Liver (tissue), 9 donors: ENCODE measurements around the gene SERPINE1. TPM values are rescaled to one million over a fixed set of nuclear protein-coding genes. Genes with fewer than 3 reads are reported as not detected.

Experiments
- DNase-seq: peaks from one replicate; pipeline ENCODE4 v3.0.0-alpha.2; 2017; ENCODE audit warnings: low spot score
- H3K27ac ChIP-seq, 2 donors: one replicate each; pipeline ENCODE4 v1.7.0; 2013; ENCODE audit warnings: inconsistent platforms in 2 of 2, low read length in 2 of 2, control low read depth in 1 of 2, low read depth in 1 of 2, mild to moderate bottlenecking in 1 of 2
- H3K27me3 ChIP-seq, 4 donors: one replicate each; pipeline versions ENCODE4 v1.6.1 to v1.7.0; 2013; ENCODE audit warnings: low read length in 3 of 4, inconsistent platforms in 1 of 4, mild to moderate bottlenecking in 1 of 4, moderate library complexity in 1 of 4; ENCODE audit not compliant: control insufficient read depth in 4 of 4, insufficient read depth in 4 of 4
- H3K36me3 ChIP-seq, 4 donors: one replicate each; pipeline versions ENCODE4 v1.6.1 to v1.7.0; 2013; ENCODE audit warnings: low read length in 3 of 4, mild to moderate bottlenecking in 3 of 4, low read depth in 1 of 4, moderate library complexity in 1 of 4; ENCODE audit not compliant: control insufficient read depth in 4 of 4, insufficient read depth in 3 of 4
- H3K4me1 ChIP-seq, 4 donors: one replicate each; pipeline versions ENCODE4 v1.6.1 to v1.7.0; 2013; ENCODE audit warnings: low read length in 3 of 4, mild to moderate bottlenecking in 3 of 4, moderate library complexity in 1 of 4; ENCODE audit not compliant: control insufficient read depth in 4 of 4, insufficient read depth in 4 of 4
- H3K4me3 ChIP-seq, 3 donors: one replicate each; pipeline versions ENCODE4 v1.6.1 to v1.7.0; 2013; ENCODE audit warnings: low read length in 3 of 3, control low read depth in 1 of 3, low read depth in 1 of 3, mild to moderate bottlenecking in 1 of 3
- H3K9ac ChIP-seq, 2 donors: one replicate each; pipeline ENCODE4 v1.7.0; 2013; ENCODE audit warnings: low read length in 2 of 2, mild to moderate bottlenecking in 2 of 2, moderate library complexity in 2 of 2, control low read depth in 1 of 2, low read depth in 1 of 2
- H3K9me3 ChIP-seq, 4 donors: one replicate each; pipeline versions ENCODE4 v1.6.1 to v1.7.0; 2013; ENCODE audit warnings: low read length in 3 of 4; ENCODE audit not compliant: control insufficient read depth in 4 of 4
- EGR1 ChIP-seq, 2 donors: IDR thresholded peaks; 2 replicates each; pipeline ENCODE4 v1.6.1; 2016 to 2018; ENCODE audit warnings: antibody characterized with exemption in 2 of 2, low read depth in 2 of 2
- FOXA1 ChIP-seq: IDR thresholded peaks from 2 replicates; pipeline ENCODE4 v1.6.1; 2016; ENCODE audit warnings: antibody characterized with exemption
- FOXA2 ChIP-seq: IDR thresholded peaks from 2 replicates; pipeline ENCODE4 v1.6.1; 2016; ENCODE audit warnings: antibody characterized with exemption
- GABPA ChIP-seq, 2 donors: IDR thresholded peaks in 1 of 2; conservative IDR thresholded peaks in 1 of 2; 2 replicates each; pipeline ENCODE4 v1.6.1; 2016; ENCODE audit warnings: antibody characterized with exemption in 2 of 2, mild to moderate bottlenecking in 1 of 2, moderate library complexity in 1 of 2
- HNF4G ChIP-seq: IDR thresholded peaks from 2 replicates; pipeline ENCODE4 v1.6.1; 2016; ENCODE audit warnings: antibody characterized with exemption
- JUND ChIP-seq, 2 donors: IDR thresholded peaks; 2 replicates each; pipeline ENCODE4 v1.6.1; 2016; ENCODE audit warnings: antibody characterized with exemption in 2 of 2
- RAD21 ChIP-seq, 2 donors: IDR thresholded peaks; 2 replicates each; pipeline ENCODE4 v1.6.1; 2016; ENCODE audit warnings: antibody characterized with exemption in 2 of 2, mild to moderate bottlenecking in 2 of 2
- SP1 ChIP-seq: IDR thresholded peaks from 2 replicates; pipeline ENCODE4 v1.6.1; 2018; ENCODE audit warnings: antibody characterized with exemption, mild to moderate bottlenecking
- TAF1 ChIP-seq: conservative IDR thresholded peaks from 2 replicates; pipeline ENCODE4 v1.6.1; 2016; ENCODE audit warnings: antibody characterized with exemption, mild to moderate bottlenecking
- YY1 ChIP-seq: IDR thresholded peaks from 2 replicates; pipeline ENCODE4 v1.6.1; 2016; ENCODE audit warnings: antibody characterized with exemption, mild to moderate bottlenecking
- ZBTB33 ChIP-seq: IDR thresholded peaks from 2 replicates; pipeline ENCODE4 v1.6.1; 2016; ENCODE audit warnings: antibody characterized with exemption
- WGBS: extraction: QIAGEN DNeasy Blood & Tissue Kit; methylation state at CpG from one replicate; pipeline ENCODE4 v1.1.7; 2013; 5-methylcytosine and 5-hydroxymethylcytosine counted together
- polyA plus RNA-seq, 2 donors: library from polyadenylated mRNA; stranded (reverse) in 1 of 2; unstranded in 1 of 2; fragments of 200-250 nt in 1 of 2; fragments of >200 nt in 1 of 2; fragmentation: Nextera tagmentation in 1 of 2; extraction: Ambion mirVana in 1 of 2; gene quantifications; one replicate each; pipeline versions ENCODE4 v1.2.1 to v1.2.3, GENCODE V29; 2013 to 2015
- total RNA-seq, 2 donors: library from RNA; depleted of rRNA; stranded (reverse); fragments of >200 nt; gene quantifications; one replicate each; pipeline ENCODE4 v1.2.3, GENCODE V29; 2014
- TF ChIP-seq, protein P1 (sequence below): IDR thresholded peaks from 2 replicates; pipeline ENCODE4 v1.6.1; 2016; ENCODE audit warnings: antibody characterized with exemption, mild to moderate bottlenecking
- TF ChIP-seq, protein P2 (sequence below): fragments of 150-350 bp; IDR thresholded peaks from 2 replicates; pipeline ENCODE4 v1.5.1; 2017; ENCODE audit warnings: improper control_type of control experiment, low read depth, low read length; ENCODE audit not compliant: missing input control
- donor health status: healthy.
- donor health status: healthy.
- donor health status: healthy.
- donor health status: healthy.
- donor health status: healthy.

The SERPINE1 gene
- total and polyA plus RNA-seq, 4 donors = 0.93 to 18.6 (median 8.0) TPM

GRCh38 chr7:101160910-101161309 lies 34.0 kb downstream of the SERPINE1 start (continued):
- TF ChIP-seq YY1 (no peak), HNF4G (no peak), FOXA2 (no peak), RAD21 (IDR thresholded peaks at IDR 0.05) (no peak), FOXA1 (no peak), EGR1 (IDR thresholded peaks at IDR 0.05; ENCODE audit: low read depth in 2 of 2) (no peak)
- TF ChIP-seq, protein P1, sequence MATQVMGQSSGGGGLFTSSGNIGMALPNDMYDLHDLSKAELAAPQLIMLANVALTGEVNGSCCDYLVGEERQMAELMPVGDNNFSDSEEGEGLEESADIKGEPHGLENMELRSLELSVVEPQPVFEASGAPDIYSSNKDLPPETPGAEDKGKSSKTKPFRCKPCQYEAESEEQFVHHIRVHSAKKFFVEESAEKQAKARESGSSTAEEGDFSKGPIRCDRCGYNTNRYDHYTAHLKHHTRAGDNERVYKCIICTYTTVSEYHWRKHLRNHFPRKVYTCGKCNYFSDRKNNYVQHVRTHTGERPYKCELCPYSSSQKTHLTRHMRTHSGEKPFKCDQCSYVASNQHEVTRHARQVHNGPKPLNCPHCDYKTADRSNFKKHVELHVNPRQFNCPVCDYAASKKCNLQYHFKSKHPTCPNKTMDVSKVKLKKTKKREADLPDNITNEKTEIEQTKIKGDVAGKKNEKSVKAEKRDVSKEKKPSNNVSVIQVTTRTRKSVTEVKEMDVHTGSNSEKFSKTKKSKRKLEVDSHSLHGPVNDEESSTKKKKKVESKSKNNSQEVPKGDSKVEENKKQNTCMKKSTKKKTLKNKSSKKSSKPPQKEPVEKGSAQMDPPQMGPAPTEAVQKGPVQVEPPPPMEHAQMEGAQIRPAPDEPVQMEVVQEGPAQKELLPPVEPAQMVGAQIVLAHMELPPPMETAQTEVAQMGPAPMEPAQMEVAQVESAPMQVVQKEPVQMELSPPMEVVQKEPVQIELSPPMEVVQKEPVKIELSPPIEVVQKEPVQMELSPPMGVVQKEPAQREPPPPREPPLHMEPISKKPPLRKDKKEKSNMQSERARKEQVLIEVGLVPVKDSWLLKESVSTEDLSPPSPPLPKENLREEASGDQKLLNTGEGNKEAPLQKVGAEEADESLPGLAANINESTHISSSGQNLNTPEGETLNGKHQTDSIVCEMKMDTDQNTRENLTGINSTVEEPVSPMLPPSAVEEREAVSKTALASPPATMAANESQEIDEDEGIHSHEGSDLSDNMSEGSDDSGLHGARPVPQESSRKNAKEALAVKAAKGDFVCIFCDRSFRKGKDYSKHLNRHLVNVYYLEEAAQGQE = no peak

DNA sequence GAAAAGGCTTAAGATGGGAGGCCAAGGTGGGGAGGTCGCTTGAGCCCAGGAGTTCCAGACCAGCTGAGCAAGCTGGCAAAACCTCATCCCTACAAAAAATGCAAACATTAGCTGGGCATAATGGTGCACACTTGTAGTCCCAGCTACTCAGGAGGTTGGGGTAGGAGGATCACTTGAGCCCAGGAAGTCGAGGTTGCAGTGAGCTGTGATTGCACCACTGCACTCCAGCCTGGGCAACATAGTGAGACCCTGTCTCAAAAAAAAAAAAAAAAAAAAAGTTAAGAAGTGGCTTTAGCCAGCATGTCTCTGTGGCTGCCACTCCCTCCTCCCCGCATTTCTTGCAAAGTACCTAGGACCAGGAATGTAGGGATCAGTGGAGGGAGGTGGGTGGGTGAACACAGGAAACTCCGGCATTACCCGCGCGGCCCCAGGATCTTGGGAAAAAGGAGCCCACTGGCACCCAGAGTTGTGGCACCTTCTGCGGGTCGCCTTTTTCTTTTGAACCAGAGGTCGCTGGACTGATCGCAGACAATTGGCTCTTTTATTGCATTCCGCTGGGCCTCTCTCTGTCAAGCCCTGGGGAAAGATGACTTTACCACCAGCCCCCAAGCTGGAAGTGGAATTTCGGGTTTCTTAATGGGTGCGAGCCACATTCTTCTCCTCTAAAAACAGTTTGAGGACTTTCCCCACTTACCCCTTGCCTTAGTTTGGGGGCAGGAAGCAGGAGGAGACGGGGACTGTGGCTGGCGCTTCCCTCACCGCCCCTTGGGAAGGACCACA lies 35.0 kb downstream of the SERPINE1 start:
- H3K27me3 ChIP-seq = peaks cover 0 to 7% (median 3%) of the 10 kb centered on the region in 4 donors
- H3K4me3 ChIP-seq = no peak overlapping the region
- peaks cover 5 to 13% (median 6%) of the 10 kb centered on the region in 4 donors for H3K36me3 ChIP-seq
- no peak overlapping the region for H3K9ac ChIP-seq
- DNase-seq = no peak
- no peaks in the 10 kb centered on the region for H3K9me3 ChIP-seq
- WGBS = 83% methylated on average over 17 of the region's 17 CpGs
- no peak overlapping the region for H3K27ac ChIP-seq
- peaks cover 0 to 26% (median 13%) of the 10 kb centered on the region in 4 donors for H3K4me1 ChIP-seq
- TF ChIP-seq, protein P1 = no peak
- TF ChIP-seq GABPA (IDR thresholded peaks at IDR 0.05 in 1 of 2, conservative IDR thresholded peaks at IDR 0.05 in 1 of 2) = no peak
- TF ChIP-seq YY1 = no peak
- no peak for TF ChIP-seq JUND (IDR thresholded peaks at IDR 0.05)
- TF ChIP-seq ZBTB33 = no peak
- TF ChIP-seq EGR1 (IDR thresholded peaks at IDR 0.05; ENCODE audit: low read depth in 2 of 2) = no peak
- TF ChIP-seq FOXA2 = no peak
- TF ChIP-seq, protein P2, sequence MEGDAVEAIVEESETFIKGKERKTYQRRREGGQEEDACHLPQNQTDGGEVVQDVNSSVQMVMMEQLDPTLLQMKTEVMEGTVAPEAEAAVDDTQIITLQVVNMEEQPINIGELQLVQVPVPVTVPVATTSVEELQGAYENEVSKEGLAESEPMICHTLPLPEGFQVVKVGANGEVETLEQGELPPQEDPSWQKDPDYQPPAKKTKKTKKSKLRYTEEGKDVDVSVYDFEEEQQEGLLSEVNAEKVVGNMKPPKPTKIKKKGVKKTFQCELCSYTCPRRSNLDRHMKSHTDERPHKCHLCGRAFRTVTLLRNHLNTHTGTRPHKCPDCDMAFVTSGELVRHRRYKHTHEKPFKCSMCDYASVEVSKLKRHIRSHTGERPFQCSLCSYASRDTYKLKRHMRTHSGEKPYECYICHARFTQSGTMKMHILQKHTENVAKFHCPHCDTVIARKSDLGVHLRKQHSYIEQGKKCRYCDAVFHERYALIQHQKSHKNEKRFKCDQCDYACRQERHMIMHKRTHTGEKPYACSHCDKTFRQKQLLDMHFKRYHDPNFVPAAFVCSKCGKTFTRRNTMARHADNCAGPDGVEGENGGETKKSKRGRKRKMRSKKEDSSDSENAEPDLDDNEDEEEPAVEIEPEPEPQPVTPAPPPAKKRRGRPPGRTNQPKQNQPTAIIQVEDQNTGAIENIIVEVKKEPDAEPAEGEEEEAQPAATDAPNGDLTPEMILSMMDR = no peak
- no peak for TF ChIP-seq SP1
- TF ChIP-seq TAF1 = no peak
